ENCODE data around the gene SCYGR4. TPM values are rescaled to one million over a fixed set of nuclear protein-coding genes. Genes with fewer than 3 reads are reported as not detected.

Gene SCYGR4
- total and polyA plus RNA-seq, 10 of the 15 experiments (the other 5 are each of a cell fraction or from before 2014, with no cell fraction given), result 0.11 TPM; not detected in 9

- intact Hi-C loops (cut with micrococcal nuclease; ENCODE audit: unreplicated experiment) (no loop called here), in situ Hi-C loops (cut with MboI) (no loop called here)
- CTCF ChIA-PET, result interaction anchor here (0.8 kb wide), 1 partner anchor 126 kb away, joined by 3 read pairs; no protein-coding TSS in a partner anchor
- SMC1A ChIA-PET (ENCODE audit: uncharacterized antibody, unreplicated experiment), result interaction anchor here (1.2 kb wide), 1 partner anchor 21 kb away, joined by 4 read pairs; no protein-coding TSS in a partner anchor
- no peak for TF ChIP-seq NR2F1 (conservative IDR thresholded peaks at IDR 0.05)
- no peak for TF ChIP-seq BHLHE40 (IDR thresholded peaks at IDR 0.05; ENCODE audit: borderline replicate concordance in 1 of 2, low read depth in 2 of 2, low read length in 1 of 2)
- no peak for TF ChIP-seq CBX5 (IDR thresholded peaks at IDR 0.05; ENCODE audit: low read depth)
- TF ChIP-seq RELA (IDR thresholded peaks at IDR 0.05; ENCODE audit: borderline replicate concordance, partially characterized antibody), result no peak
- no peak for TF ChIP-seq SRF (IDR thresholded peaks at IDR 0.05; ENCODE audit: low read depth in 2 of 2, low read length in 2 of 2)
- BruUV-seq (replicated peaks), result no TSS peak
- H3K4me1 ChIP-seq (ENCODE audit: control insufficient read depth, insufficient read depth, low read length), result peaks cover 3% of the 10 kb centered on the region; the same call in 1 of the 2 replicates
- no peaks in the 10 kb centered on the region for H3K27me3 ChIP-seq (replicated peaks in 1 of 2; ENCODE audit: control insufficient read depth in 2 of 2, insufficient read depth in 2 of 2, low read length in 1 of 2)
- FAIRE-seq, result no peak
- no peak overlapping the region for H3K4me2 ChIP-seq (ENCODE audit: control insufficient read depth, insufficient read depth)
- no peaks in the 10 kb centered on the region for H4K20me1 ChIP-seq (ENCODE audit: control insufficient read depth, insufficient read depth)
- H3K4me3 ChIP-seq, result no peak overlapping the region
- H3K9ac ChIP-seq (ENCODE audit: control insufficient read depth, insufficient read depth, low read length), result no peak overlapping the region
- no peak for DNase-seq (ENCODE audit: low read depth, low spot score)
- ATAC-seq, result no peak
- no peaks in the 10 kb centered on the region for H3K79me2 ChIP-seq (ENCODE audit: control insufficient read depth, insufficient read depth, low read length)
- no peaks in the 10 kb centered on the region for H3K36me3 ChIP-seq (ENCODE audit: control insufficient read depth in 2 of 2, insufficient read depth in 2 of 2, low read length in 1 of 2)
- no peak overlapping the region for H2AFZ ChIP-seq (ENCODE audit: control insufficient read depth, low read depth, low read length)
- H3K27ac ChIP-seq (ENCODE audit: control insufficient read depth, insufficient read depth), result no peak overlapping the region
- 87% methylated on average over 1 of the region's 1 CpG for WGBS (ENCODE audit: insufficient coverage, insufficient replicate concordance, low lambda C conversion rate, missing lambda C conversion rate)
- RAD21 ChIA-PET (ENCODE audit: unreplicated experiment), result interaction anchor here (1.4 kb wide), 1 partner anchor 22 kb away, joined by 3 read pairs; no protein-coding TSS in a partner anchor
- H3K9me3 ChIP-seq (replicated peaks; ENCODE audit: control insufficient read depth, insufficient read depth, low read length), result no peaks in the 10 kb centered on the region
- POLR2A ChIA-PET, result no interaction called here
Observed at GRCh38 chr2:227606476-227606875, 10.8 kb upstream of the SCYGR4 start.

- no peak overlapping the region for H3K9ac ChIP-seq (ENCODE audit: control insufficient read depth, insufficient read depth, low read length)
- DNase-seq (ENCODE audit: low read depth, low spot score) (no peak), ATAC-seq (no peak), FAIRE-seq (no peak)
- POLR2A ChIA-PET, result interaction anchor here (0.6 to 1.3 kb wide), 2 partner anchors 15 to 48 kb away, joined by 3 to 4 read pairs; no protein-coding TSS in a partner anchor
- peaks cover 3% of the 10 kb centered on the region; the same call in 1 of the 2 replicates for H3K4me1 ChIP-seq (ENCODE audit: control insufficient read depth, insufficient read depth, low read length)
- CTCF ChIA-PET, result interaction anchor here (1.1 to 1.9 kb wide), 4 partner anchors 53 to 261 kb away, joined by 3 to 8 read pairs (median 4); no protein-coding TSS in a partner anchor
- no peaks in the 10 kb centered on the region for H4K20me1 ChIP-seq (ENCODE audit: control insufficient read depth, insufficient read depth)
- in situ Hi-C loops (cut with MboI) (no loop called here), intact Hi-C loops (cut with micrococcal nuclease; ENCODE audit: unreplicated experiment) (no loop called here)
- RAD21 ChIA-PET (ENCODE audit: unreplicated experiment), result interaction anchor here (1.0 to 1.4 kb wide), 2 partner anchors 20 to 201 kb away, joined by 3 to 5 read pairs; no protein-coding TSS in a partner anchor
- H3K4me2 ChIP-seq (ENCODE audit: control insufficient read depth, insufficient read depth), result no peak overlapping the region
- no peaks in the 10 kb centered on the region for H3K36me3 ChIP-seq (ENCODE audit: control insufficient read depth in 2 of 2, insufficient read depth in 2 of 2, low read length in 1 of 2)
- H3K79me2 ChIP-seq (ENCODE audit: control insufficient read depth, insufficient read depth, low read length), result no peaks in the 10 kb centered on the region
- SMC1A ChIA-PET (ENCODE audit: uncharacterized antibody, unreplicated experiment), result interaction anchor here (0.9 to 1.5 kb wide), 2 partner anchors 108 to 176 kb away, joined by 3 to 5 read pairs; no protein-coding TSS in a partner anchor
- BruUV-seq (replicated peaks), result no TSS peak
- no peaks in the 10 kb centered on the region for H3K27me3 ChIP-seq (replicated peaks in 1 of 2; ENCODE audit: control insufficient read depth in 2 of 2, insufficient read depth in 2 of 2, low read length in 1 of 2)
- TF ChIP-seq CHD1 (IDR thresholded peaks at IDR 0.05; ENCODE audit: low read depth, low read length), result no peak
- no peak for TF ChIP-seq SMARCA5 (IDR thresholded peaks at IDR 0.05)
- TF ChIP-seq NKRF (conservative IDR thresholded peaks at IDR 0.05), result no peak
- no peak for TF ChIP-seq CBFB (IDR thresholded peaks at IDR 0.05; ENCODE audit: low read depth)
- TF ChIP-seq RUNX3 (IDR thresholded peaks at IDR 0.05; ENCODE audit: low read length), result no peak
- WGBS (ENCODE audit: insufficient coverage, insufficient replicate concordance, low lambda C conversion rate, missing lambda C conversion rate), result 57% methylated on average over 3 of the region's 3 CpGs
- H3K27ac ChIP-seq (ENCODE audit: control insufficient read depth, insufficient read depth), result no peak overlapping the region
- no peak overlapping the region for H2AFZ ChIP-seq (ENCODE audit: control insufficient read depth, low read depth, low read length)
- no peaks in the 10 kb centered on the region for H3K9me3 ChIP-seq (replicated peaks; ENCODE audit: control insufficient read depth, insufficient read depth, low read length)
- no peak overlapping the region for H3K4me3 ChIP-seq
Observed at GRCh38 chr2:227607941-227608340, 9.4 kb upstream of the SCYGR4 start.

All from GM12878 (cell line).